Breast epithelium (tissue), 3 donors: ENCODE results near the gene PIP5K1B.

ENCODE experiments used
- CTCF ChIP-seq, 3 donors: fragments of 450-650 bp; IDR thresholded peaks; one replicate each; pipeline ENCODE4 v1.5.1; 2016 to 2017; ENCODE audit warnings: antibody characterized with exemption in 3 of 3, mild to moderate bottlenecking in 3 of 3, moderate library complexity in 3 of 3
- POLR2A ChIP-seq: fragments of 450-650 bp; IDR thresholded peaks from one replicate; pipeline ENCODE4 v1.6.1; 2016; ENCODE audit warnings: antibody characterized with exemption, mild to moderate bottlenecking, moderate library complexity

GRCh38 chr9:68897577-68898145, 192.6 kb downstream of the PIP5K1B start:
- TF ChIP-seq CTCF (IDR thresholded peaks at IDR 0.05) = no peak
- no peak for TF ChIP-seq POLR2A
